Testis (tissue), 3 donors: ENCODE data around the gene ZNF552. TPM values are rescaled to one million over a fixed set of nuclear protein-coding genes. Genes with fewer than 3 reads are reported as not detected.
"Not testable (repeated sequence)": the region's sequence is repeated elsewhere in the genome, so short reads cannot be mapped to it uniquely, and the experiment has no call there.

Source experiments
- DNase-seq: peaks from one replicate; pipeline ENCODE4 v3.0.0-alpha.2; 2019
- H3K27ac ChIP-seq, 2 donors: fragments of 200-600 bp; sonication (generic); one replicate each; pipeline ENCODE4 v1.5.1; 2019
- H3K27me3 ChIP-seq: fragments of 200-600 bp; sonication (generic); one replicate; pipeline ENCODE4 v1.5.1; 2019
- H3K36me3 ChIP-seq: fragments of 200-600 bp; sonication (generic); one replicate; pipeline ENCODE4 v1.5.1; 2017; ENCODE audit warnings: low read depth; ENCODE audit errors: missing control alignments
- H3K4me1 ChIP-seq: fragments of 200-600 bp; sonication (generic); one replicate; pipeline ENCODE4 v1.5.1; 2019
- H3K4me3 ChIP-seq, 2 donors: fragments of 200-600 bp; sonication (generic); one replicate each; pipeline ENCODE4 v1.5.1; 2017 to 2019
- H3K9me3 ChIP-seq: fragments of 200-600 bp; sonication (generic); one replicate; pipeline ENCODE4 v1.5.1; 2017
- POLR2A ChIP-seq: fragments of 450-650 bp; IDR thresholded peaks from one replicate; pipeline ENCODE4 v1.6.1; 2017; ENCODE audit warnings: antibody characterized with exemption, mild to moderate bottlenecking, moderate library complexity
- WGBS, 2 donors: methylation state at CpG; one replicate each; pipeline ENCODE4 v1.1.5; 2018; 5-methylcytosine and 5-hydroxymethylcytosine counted together
- intact Hi-C: fragments of 100-400 bp; cut with DNase I; formaldehyde crosslinking; loops from one replicate; pipeline ENCODE4 v1.15.1; 2023; ENCODE audit warnings: low total_unique reads
- polyA plus RNA-seq: library from polyadenylated mRNA; stranded (reverse); fragments of 350-450 nt; fragmentation: Illumina TruSeq; extraction: RNeasy Lipid Tissue Mini Kit (QIAGEN cat#74804); gene quantifications from one replicate; pipeline ENCODE4 v1.2.3, GENCODE V29; 2014; ENCODE audit warnings: low read depth, low replicate concordance; ENCODE audit not compliant: insufficient read depth
- total RNA-seq, 2 donors: library from RNA; depleted of rRNA; stranded (reverse); fragments of >200 nt; gene quantifications; one replicate each; pipeline ENCODE4 v1.2.3, GENCODE V29; 2016
- TF ChIP-seq, protein P1 (sequence below), 3 experiments: fragments of 450-650 bp in 2 of 3; fragments of 200-600 bp in 1 of 3; sonication (generic) in 1 of 3; IDR thresholded peaks; one replicate each; pipeline ENCODE4 v1.5.1; 2016 to 2019; ENCODE audit warnings: antibody characterized with exemption in 3 of 3, mild to moderate bottlenecking in 2 of 3, moderate library complexity in 1 of 3

The ZNF552 gene
- total and polyA plus RNA-seq, 3 donors from 2014 or later = 4.4 to 11.4 (median 9.5) TPM

DNA sequence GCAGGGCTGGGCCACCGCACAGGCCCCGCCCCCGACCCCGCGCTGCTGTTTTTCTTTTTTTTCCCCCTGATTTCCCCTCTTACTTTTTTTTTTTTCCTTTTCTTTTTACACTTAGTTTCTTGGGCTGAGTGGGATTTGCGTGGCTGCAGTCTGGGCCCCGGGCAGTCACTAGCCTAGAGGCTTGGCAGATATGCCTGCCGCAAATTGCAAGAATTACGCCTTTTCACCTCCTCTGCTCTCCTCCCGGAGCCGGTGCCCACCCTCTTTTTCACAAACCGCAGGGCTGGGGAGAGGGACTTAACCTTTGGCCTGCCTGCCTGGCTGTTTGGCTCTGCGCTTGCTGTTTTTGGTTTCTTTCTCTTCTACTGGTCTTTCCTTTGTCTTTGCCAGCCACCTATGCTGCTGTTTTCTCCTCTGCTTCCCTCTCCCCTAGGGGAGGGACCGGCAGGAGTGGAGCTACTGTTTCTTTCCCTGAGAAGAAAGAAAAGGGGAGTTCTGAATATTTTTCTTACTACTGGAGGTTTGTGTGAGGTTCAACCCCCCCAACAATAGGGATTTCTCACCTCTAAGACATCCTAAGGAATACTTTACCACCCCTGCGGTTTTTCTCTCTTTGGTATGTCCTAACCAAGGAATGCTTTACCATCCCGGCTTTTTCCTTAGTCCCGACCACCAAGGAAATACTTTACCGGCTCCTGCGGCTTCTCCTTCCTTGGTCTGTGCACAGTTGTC is 11.0 kb downstream of the ZNF552 start:
- no peaks in the 10 kb centered on the region for H3K36me3 ChIP-seq
- 2 to 4% methylated on average over 19 of the region's 19 CpGs for WGBS, 2 donors
- H3K27ac ChIP-seq = peak overlapping the region in 1 of 2 donors; percentile 21
- H3K4me1 ChIP-seq = no peaks in the 10 kb centered on the region
- H3K27me3 ChIP-seq = no peaks in the 10 kb centered on the region
- no peak for TF ChIP-seq POLR2A
- TF ChIP-seq, protein P1, sequence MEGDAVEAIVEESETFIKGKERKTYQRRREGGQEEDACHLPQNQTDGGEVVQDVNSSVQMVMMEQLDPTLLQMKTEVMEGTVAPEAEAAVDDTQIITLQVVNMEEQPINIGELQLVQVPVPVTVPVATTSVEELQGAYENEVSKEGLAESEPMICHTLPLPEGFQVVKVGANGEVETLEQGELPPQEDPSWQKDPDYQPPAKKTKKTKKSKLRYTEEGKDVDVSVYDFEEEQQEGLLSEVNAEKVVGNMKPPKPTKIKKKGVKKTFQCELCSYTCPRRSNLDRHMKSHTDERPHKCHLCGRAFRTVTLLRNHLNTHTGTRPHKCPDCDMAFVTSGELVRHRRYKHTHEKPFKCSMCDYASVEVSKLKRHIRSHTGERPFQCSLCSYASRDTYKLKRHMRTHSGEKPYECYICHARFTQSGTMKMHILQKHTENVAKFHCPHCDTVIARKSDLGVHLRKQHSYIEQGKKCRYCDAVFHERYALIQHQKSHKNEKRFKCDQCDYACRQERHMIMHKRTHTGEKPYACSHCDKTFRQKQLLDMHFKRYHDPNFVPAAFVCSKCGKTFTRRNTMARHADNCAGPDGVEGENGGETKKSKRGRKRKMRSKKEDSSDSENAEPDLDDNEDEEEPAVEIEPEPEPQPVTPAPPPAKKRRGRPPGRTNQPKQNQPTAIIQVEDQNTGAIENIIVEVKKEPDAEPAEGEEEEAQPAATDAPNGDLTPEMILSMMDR (IDR thresholded peaks at IDR 0.05) = no peak
- DNase-seq = no peak
- peak overlapping the region; percentile 40 to 54 for H3K4me3 ChIP-seq
- no peaks in the 10 kb centered on the region for H3K9me3 ChIP-seq
- intact Hi-C loops = no loop called here

DNA sequence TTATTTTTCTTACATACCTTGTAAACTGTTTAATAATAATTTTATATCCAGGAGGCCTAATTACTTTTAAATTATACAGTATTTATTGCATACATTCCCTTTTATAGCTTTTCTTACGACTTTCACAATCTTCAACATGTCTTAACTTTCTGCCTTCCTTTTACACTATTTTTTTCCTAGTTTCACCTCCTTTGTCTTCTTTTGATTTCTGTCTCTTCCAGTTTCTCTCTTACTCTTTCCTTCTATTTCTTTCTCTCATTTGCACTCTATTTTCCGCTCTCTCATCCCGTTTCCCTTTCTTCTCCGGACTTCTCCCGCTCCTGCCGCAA is 11.5 kb downstream of the ZNF552 start:
- H3K9me3 ChIP-seq = no peaks in the 10 kb centered on the region
- no peak for TF ChIP-seq POLR2A
- TF ChIP-seq, protein P1 (IDR thresholded peaks at IDR 0.05) = no peak
- H3K36me3 ChIP-seq = no peaks in the 10 kb centered on the region
- H3K4me3 ChIP-seq = peak overlapping the region; percentile 40 to 54
- H3K27me3 ChIP-seq = no peaks in the 10 kb centered on the region
- H3K27ac ChIP-seq = peak overlapping the region in 1 of 2 donors; percentile 21
- no peak for DNase-seq
- intact Hi-C loops = no loop called here
- WGBS, 2 donors = 6 to 9% methylated on average over 6 of the region's 6 CpGs
- H3K4me1 ChIP-seq = no peaks in the 10 kb centered on the region

DNA sequence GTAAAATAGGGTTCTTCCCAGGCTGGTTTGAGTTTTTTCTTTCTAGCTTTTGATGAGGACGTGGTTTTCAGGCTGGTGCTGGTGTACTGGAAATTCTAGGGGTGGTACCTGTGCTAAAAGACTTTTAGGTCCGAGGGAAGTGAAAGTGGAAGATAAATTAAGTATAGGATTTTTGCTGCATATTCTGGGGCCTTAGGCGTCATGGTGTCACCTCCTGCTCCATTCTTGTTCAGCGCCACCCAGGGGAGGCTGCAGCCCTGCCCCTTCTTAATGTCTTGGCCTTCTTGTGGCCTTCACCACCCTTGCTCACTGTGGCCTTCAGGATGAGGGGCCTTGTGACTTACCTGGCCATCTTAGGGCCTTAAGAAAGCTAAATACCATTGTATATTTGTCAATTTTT is 12.4 kb downstream of the ZNF552 start:
- H3K4me3 ChIP-seq = no peak overlapping the region
- no peak overlapping the region for H3K27ac ChIP-seq
- WGBS, 2 donors = 88 to 89% methylated on average over 4 of the region's 4 CpGs
- no peaks in the 10 kb centered on the region for H3K27me3 ChIP-seq
- no peak for TF ChIP-seq POLR2A
- TF ChIP-seq, protein P1 (IDR thresholded peaks at IDR 0.05) = no peak
- H3K9me3 ChIP-seq = no peaks in the 10 kb centered on the region
- H3K4me1 ChIP-seq = no peaks in the 10 kb centered on the region
- H3K36me3 ChIP-seq = no peaks in the 10 kb centered on the region
- intact Hi-C loops = no loop called here
- no peak for DNase-seq

DNA sequence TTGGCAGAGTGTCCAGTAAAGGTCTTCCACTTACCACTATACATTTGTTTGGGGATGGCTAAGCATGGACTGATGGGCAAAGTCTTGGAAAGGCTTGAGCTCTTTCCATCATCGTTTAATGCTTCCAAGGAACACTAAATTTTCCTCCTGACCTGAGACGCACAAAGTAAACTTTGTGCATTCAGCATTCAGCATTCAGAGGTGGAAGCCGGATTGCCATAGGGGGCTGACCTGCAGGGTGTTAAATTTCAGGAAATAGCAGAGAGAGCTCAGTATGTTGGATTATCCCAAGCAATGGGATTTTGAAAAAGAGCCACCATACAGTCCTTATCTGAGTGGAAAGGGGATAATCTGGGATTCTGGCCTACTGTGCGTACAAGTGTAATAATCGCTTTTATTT is 14.0 kb downstream of the ZNF552 start:
- 80 to 81% methylated on average over 5 of the region's 5 CpGs for WGBS, 2 donors
- H3K27ac ChIP-seq = no peak overlapping the region
- DNase-seq = no peak
- intact Hi-C loops = no loop called here
- no peak overlapping the region for H3K4me3 ChIP-seq
- H3K9me3 ChIP-seq = no peaks in the 10 kb centered on the region
- no peaks in the 10 kb centered on the region for H3K36me3 ChIP-seq
- TF ChIP-seq, protein P1 (IDR thresholded peaks at IDR 0.05) = no peak
- no peak for TF ChIP-seq POLR2A
- H3K27me3 ChIP-seq = no peaks in the 10 kb centered on the region
- H3K4me1 ChIP-seq = no peaks in the 10 kb centered on the region

DNA sequence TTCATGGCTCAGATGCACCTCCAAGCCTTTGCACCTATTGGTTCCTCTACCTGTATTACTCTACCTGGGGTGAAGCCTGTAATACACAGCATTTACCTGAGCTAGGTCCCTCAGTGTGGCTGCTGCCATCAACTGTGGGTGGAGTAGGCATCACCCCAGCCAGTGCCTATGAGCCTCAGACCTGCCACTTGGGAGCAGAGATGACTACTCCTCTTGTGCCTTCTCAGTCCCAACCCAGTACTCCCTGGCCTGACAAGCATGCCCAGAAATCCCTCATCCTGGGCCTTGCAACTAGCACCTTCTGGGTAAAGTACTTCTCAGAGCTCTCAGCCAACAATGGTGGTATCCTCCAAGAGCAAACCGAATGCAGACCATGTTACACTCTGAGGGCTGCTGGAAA is 18.1 kb downstream of the ZNF552 start:
- DNase-seq, H3K9me3 ChIP-seq, H3K36me3 ChIP-seq, H3K27me3 ChIP-seq, H3K27ac ChIP-seq, H3K4me3 ChIP-seq, H3K4me1 ChIP-seq, intact Hi-C loops: not testable (repeated sequence)
- WGBS, 2 donors = 83 to 95% methylated on average over 1 of the region's 1 CpG
